Stimulated activated CD4-positive, alpha-beta T cell treated with anti-CD3 and anti-CD28 coated beads, Interleukin-4, amount 100 ng/mL, for 1 hour (primary cell): ENCODE data around the gene SNX21.

Experiments
- DNase-seq: peaks from one replicate; pipeline ENCODE4 v3.0.0-alpha.2; 2020

The SNX21 gene

DNA sequence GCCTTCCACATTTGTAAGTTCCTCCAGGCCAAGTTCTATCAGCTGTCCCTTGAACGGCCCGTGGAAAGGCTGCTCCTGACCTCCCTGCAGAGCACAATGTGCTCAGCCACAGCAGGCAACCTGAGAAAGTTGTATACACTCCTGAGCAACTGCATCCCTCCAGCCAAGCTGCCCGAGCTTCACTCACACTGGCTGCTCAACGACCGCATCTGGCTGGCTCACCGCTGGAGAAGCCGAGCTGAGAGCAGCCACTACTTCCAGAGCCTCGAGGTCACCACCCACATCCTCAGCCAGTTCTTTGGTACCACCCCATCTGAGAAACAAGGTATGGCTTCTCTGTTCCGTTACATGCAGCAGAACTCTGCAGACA is 49.5 kb downstream of the SNX21 start:
- DNase-seq: no peak

DNA sequence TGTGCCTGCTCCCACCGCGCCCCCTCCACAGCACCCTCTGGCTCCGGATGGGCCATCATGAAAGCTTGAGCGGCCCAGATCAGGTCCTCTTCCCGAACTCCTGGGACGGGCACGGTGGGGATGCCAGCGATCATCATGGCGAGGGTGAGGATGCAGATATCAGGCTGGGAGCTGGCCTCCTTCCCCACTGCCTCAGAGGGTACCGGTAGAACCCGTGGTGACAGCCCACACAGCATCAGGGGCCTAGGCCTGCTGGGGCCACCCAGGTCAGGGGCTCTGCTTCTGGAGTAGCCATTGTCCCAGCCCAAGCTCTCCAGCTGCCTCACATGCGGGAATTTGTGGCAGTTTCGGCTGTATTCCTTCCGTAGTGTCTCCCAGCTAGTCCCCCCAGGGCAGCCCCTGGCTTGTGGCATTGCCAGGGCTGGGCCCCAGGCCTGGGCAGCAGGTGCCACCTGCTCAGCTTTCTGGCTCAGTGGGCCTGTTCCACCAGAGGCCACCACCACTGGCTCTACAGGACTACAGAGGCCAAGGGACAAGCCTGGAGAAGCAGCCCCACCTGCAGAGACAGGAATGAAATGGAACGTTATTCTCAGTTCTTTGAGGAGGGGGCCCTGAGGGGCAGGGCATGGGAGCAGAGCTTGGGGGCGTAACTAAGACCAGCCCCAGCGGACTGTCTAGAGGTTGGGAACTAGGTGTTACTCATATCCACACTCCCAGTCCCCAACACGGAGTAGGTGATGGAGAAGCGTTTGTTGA is 53.2 kb downstream of the SNX21 start:
- DNase-seq: no peak

DNA sequence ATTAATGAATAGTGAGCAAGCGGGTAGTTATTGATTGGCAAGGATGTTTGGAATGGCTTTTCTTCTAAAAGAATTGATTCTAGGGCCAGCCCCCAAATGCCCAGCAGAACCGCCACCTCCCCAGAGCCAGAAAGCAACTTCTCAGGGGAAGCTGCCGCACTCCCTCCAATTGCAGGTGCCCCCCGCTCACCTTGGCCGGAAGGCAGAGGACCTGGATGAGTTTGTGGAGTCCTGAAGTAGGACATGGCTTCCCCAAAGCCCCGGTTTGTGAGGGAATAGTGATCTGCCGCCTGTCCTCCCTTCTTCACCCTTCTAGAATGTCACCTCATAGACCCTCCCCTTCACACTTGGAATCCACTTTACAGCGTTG is 53.7 kb downstream of the SNX21 start, which contains the start of gene SPATA25:
Gene SPATA25, minus strand, starts transcription at position 277 of the 370 bp plus-strand sequence. Its CDS starts 32 bp downstream, at position 245.
- DNase-seq: no peak

GRCh38 chr20:45888681-45889080 is 55.1 kb downstream of the SNX21 start:
- DNase-seq: no peak

DNA sequence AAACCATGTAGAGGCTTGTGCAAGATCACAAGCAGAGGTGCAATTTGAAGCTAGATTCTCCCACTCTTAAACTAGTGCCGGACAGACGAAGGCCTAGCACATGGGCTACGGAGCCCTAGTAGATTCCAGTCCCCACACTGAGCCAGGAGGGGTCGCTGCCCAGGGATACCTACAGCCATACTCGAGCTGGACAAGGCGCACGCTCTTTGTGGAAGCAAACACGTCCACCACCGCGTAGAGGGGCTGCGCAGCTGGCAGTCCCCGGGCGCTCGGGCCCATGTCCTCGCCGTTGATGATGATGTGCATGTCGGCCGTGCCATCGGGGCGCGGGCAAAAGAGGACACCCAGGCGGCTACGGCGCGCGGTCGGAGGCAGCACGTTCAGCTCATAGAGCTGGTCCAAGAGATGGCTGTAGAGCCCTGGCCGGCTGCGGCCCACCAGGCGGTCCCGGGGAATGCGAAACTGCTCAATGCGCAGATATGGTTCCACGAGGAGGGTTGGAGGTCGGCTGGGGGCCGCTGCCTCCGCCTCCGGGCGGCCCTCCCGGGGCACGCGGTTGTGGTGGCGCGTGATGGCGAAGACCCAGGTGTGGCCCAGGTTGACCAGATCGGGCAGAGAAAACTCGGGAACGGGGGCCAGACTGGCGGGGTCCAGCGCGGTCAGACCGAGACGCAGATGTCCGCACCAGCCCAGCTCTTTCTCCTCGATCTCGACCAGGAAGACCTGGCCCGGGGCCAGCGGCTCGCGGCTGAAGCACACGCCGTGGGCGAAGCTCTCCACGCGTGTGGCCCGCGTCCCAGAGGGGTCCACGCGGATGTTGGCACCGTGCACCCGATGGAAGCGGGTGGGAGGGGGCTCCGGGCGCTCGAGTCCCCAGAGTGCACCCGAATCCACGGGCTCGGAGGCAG is 56.7 kb downstream of the SNX21 start:
- DNase-seq: peak; percentile 55

GRCh38 chr20:45890985-45891983 is 57.7 kb downstream of the SNX21 start, which contains the start of the genes CTSA and NEURL2:
Gene CTSA (plus strand): TSS chr20:45891335. CDS start chr20:45891569, 234 bp downstream.
Gene NEURL2 (minus strand): TSS chr20:45891208. CDS start chr20:45890991, 217 bp downstream.
- DNase-seq: peak; percentile 87

GRCh38 chr20:45892049-45892825 is 58.6 kb downstream of the SNX21 start:
- DNase-seq: no peak
